ENCODE measurements around the gene PCLO. TPM values are rescaled to one million over a fixed set of nuclear protein-coding genes. Genes with fewer than 3 reads are reported as not detected.
"Not testable (repeated sequence)": the region's sequence is repeated elsewhere in the genome, so short reads cannot be mapped to it uniquely, and the experiment has no call there.

PCLO gene
- total RNA-seq, 2 experiments from 2014 or later, result not detected

- POLR2A ChIA-PET, result no interaction called here
- intact Hi-C loops (cut with micrococcal nuclease), result no loop called here
- DNase-seq, result no peak
- no peak for TF ChIP-seq CTCF (IDR thresholded peaks at IDR 0.05)
- no peaks in the 10 kb centered on the region for H3K27me3 Mint-ChIP-seq
- H3K4me3 Mint-ChIP-seq, result no peak overlapping the region
- ATAC-seq, result no peak
- CTCF ChIA-PET, result no interaction called here
- no peaks in the 10 kb centered on the region for H3K4me1 Mint-ChIP-seq (ENCODE audit: low read depth)
- H3K36me3 Mint-ChIP-seq (ENCODE audit: low read depth), result no peaks in the 10 kb centered on the region
- peaks cover 2% of the 10 kb centered on the region for H3K9me3 Mint-ChIP-seq
- no peak overlapping the region for H3K27ac Mint-ChIP-seq
Observed at GRCh38 chr7:83036721-83037380, 125.8 kb downstream of the PCLO start.

GRCh38 chr7:83036130-83036529 lies 126.6 kb downstream of the PCLO start:
- ATAC-seq, result no peak
- no peaks in the 10 kb centered on the region for H3K36me3 Mint-ChIP-seq (ENCODE audit: low read depth)
- H3K27ac Mint-ChIP-seq, result no peak overlapping the region
- H3K4me3 Mint-ChIP-seq, result no peak overlapping the region
- POLR2A ChIA-PET, result no interaction called here
- no peaks in the 10 kb centered on the region for H3K27me3 Mint-ChIP-seq
- peaks cover 2% of the 10 kb centered on the region for H3K9me3 Mint-ChIP-seq
- intact Hi-C loops (cut with micrococcal nuclease), result no loop called here
- CTCF ChIA-PET, result no interaction called here
- no peak for TF ChIP-seq CTCF (IDR thresholded peaks at IDR 0.05)
- no peak for DNase-seq
- no peaks in the 10 kb centered on the region for H3K4me1 Mint-ChIP-seq (ENCODE audit: low read depth)

- ATAC-seq, result no peak
- Mint-ChIP-seq H3K36me3 (ENCODE audit: low read depth) (no peaks in the 10 kb centered on the region), H3K4me3 (no peak overlapping the region)
Observed at GRCh38 chr7:83032195-83032594, 130.5 kb downstream of the PCLO start.

GRCh38 chr7:83023817-83024665 lies 138.6 kb downstream of the PCLO start:
- DNase-seq; H3K27ac Mint-ChIP-seq; H3K36me3 Mint-ChIP-seq (ENCODE audit: low read depth); H3K27me3 Mint-ChIP-seq; ATAC-seq; H3K4me1 Mint-ChIP-seq (ENCODE audit: low read depth); H3K9me3 Mint-ChIP-seq; POLR2A ChIA-PET; H3K4me3 Mint-ChIP-seq; intact Hi-C loops (cut with micrococcal nuclease): not testable (repeated sequence)
- CTCF ChIA-PET, result interaction anchor here (0.6 kb wide), 1 partner anchor 13 kb away, joined by 3 read pairs; no protein-coding TSS in a partner anchor

More at GRCh38 chr7:83032195-83032594, 130.5 kb downstream of the PCLO start:
- H3K4me1 Mint-ChIP-seq (ENCODE audit: low read depth), result no peaks in the 10 kb centered on the region
- H3K9me3 Mint-ChIP-seq, result peaks cover 3% of the 10 kb centered on the region
- intact Hi-C loops (cut with micrococcal nuclease), result no loop called here
- no peaks in the 10 kb centered on the region for H3K27me3 Mint-ChIP-seq
- H3K27ac Mint-ChIP-seq, result no peak overlapping the region
- ChIA-PET CTCF (interaction anchor here (1.5 kb wide), 1 partner anchor 12 kb away, joined by 3 read pairs; no protein-coding TSS in a partner anchor), POLR2A (no interaction called here)
- DNase-seq, result no peak
- TF ChIP-seq CTCF (IDR thresholded peaks at IDR 0.05), result no peak

- Mint-ChIP-seq H3K27me3 (no peaks in the 10 kb centered on the region), H3K36me3 (ENCODE audit: low read depth) (no peaks in the 10 kb centered on the region), H3K9me3 (peaks cover 6% of the 10 kb centered on the region), H3K4me3 (no peak overlapping the region), H3K4me1 (ENCODE audit: low read depth) (no peaks in the 10 kb centered on the region), H3K27ac (no peak overlapping the region)
- POLR2A ChIA-PET, result no interaction called here
- CTCF ChIA-PET, result no interaction called here
- ATAC-seq (no peak), DNase-seq (no peak)
- intact Hi-C loops (cut with micrococcal nuclease), result no loop called here
- no peak for TF ChIP-seq CTCF (IDR thresholded peaks at IDR 0.05)
Observed at GRCh38 chr7:83021032-83021431, 141.7 kb downstream of the PCLO start.
